Measurements from ENCODE around the gene SLC25A21.

Gene SLC25A21

GRCh38 chr14:36658123-36659009, 514.0 kb downstream of the SLC25A21 start:
- DNase-seq: no peak

- DNase-seq: no peak
Observed at GRCh38 chr14:36657399-36658122, 514.8 kb downstream of the SLC25A21 start.

- no peak for DNase-seq
Observed at GRCh38 chr14:36656687-36657398, 515.6 kb downstream of the SLC25A21 start.

- DNase-seq: no peak
Observed at GRCh38 chr14:36655963-36656686, 516.3 kb downstream of the SLC25A21 start.

- DNase-seq: no peak
Observed at GRCh38 chr14:36655571-36655962, 516.8 kb downstream of the SLC25A21 start.

- DNase-seq: no peak
Observed at GRCh38 chr14:36654794-36655381, 517.5 kb downstream of the SLC25A21 start.

- DNase-seq: no peak
Observed at GRCh38 chr14:36653962-36654793, 518.2 kb downstream of the SLC25A21 start.

- DNase-seq: no peak
Observed at GRCh38 chr14:36653413-36653812, 519.0 kb downstream of the SLC25A21 start.

GRCh38 chr14:36652542-36653201, 519.7 kb downstream of the SLC25A21 start:
- no peak for DNase-seq

GRCh38 chr14:36649872-36650650, 522.3 kb downstream of the SLC25A21 start:
- no peak for DNase-seq

- DNase-seq: no peak
Observed at GRCh38 chr14:36647824-36648753, 524.3 kb downstream of the SLC25A21 start.

GRCh38 chr14:36647417-36647823, 525.0 kb downstream of the SLC25A21 start:
- DNase-seq: no peak

GRCh38 chr14:36646664-36647416, 525.6 kb downstream of the SLC25A21 start:
- no peak for DNase-seq

- DNase-seq: no peak
Observed at GRCh38 chr14:36633580-36633979, 538.8 kb downstream of the SLC25A21 start.

Data from stimulated activated CD4-positive, alpha-beta T cell treated with anti-CD3 and anti-CD28 coated beads, Interleukin-12 subunit alpha, Interleukin-12 subunit beta, amount 100 ng/mL, for 4 hours (primary cell).